ENCODE measurements around the gene KLB. TPM values are rescaled to one million over a fixed set of nuclear protein-coding genes. Genes with fewer than 3 reads are reported as not detected.
"Not testable (repeated sequence)": the region's sequence is repeated elsewhere in the genome, so short reads cannot be mapped to it uniquely, and the experiment has no call there.

The KLB gene
- total RNA-seq, 1 donor from 2014 or later: 0.30 TPM

GRCh38 chr4:39455486-39455885 is 48.8 kb downstream of the KLB start:
- ATAC-seq: no peak
- intact Hi-C loops (cut with DNase I): loop anchor here (5.0 kb wide), 2 partner anchors 72 to 602 kb away; partner anchors contain the start of genes N4BP2 and UGDH
- no peak for DNase-seq (ENCODE audit: missing footprints)

GRCh38 chr4:39456946-39457763 is 50.4 kb downstream of the KLB start:
- intact Hi-C loops (cut with DNase I): loop anchor here (5.0 kb wide), 2 partner anchors 70 to 600 kb away; partner anchors contain the start of genes N4BP2 and UGDH
- ATAC-seq: no peak
- no peak for DNase-seq (ENCODE audit: missing footprints)

DNA sequence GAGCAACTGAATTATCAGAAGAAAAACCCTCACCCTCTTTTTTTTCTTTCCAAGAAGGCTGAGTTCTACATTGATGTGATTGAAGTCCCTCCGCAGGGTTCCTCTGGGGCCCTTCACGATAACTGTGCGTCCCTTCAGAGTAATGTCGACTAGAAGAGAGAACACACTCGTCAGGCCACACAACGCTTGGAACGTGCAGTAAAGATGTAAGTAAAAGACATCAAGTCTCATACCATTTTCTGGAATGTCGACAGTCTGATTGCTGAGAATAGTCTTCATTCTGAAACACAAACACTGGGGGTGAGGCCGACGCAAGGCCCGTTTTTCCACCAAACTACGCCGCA is 51.4 kb downstream of the KLB start:
- intact Hi-C loops (cut with DNase I): loop anchor here (2.0 to 5.0 kb wide), 4 partner anchors 69 to 599 kb away; partner anchors contain the start of genes N4BP2, PDS5A, SMIM14 and UGDH
- ATAC-seq; DNase-seq (ENCODE audit: missing footprints): not testable (repeated sequence)

DNA sequence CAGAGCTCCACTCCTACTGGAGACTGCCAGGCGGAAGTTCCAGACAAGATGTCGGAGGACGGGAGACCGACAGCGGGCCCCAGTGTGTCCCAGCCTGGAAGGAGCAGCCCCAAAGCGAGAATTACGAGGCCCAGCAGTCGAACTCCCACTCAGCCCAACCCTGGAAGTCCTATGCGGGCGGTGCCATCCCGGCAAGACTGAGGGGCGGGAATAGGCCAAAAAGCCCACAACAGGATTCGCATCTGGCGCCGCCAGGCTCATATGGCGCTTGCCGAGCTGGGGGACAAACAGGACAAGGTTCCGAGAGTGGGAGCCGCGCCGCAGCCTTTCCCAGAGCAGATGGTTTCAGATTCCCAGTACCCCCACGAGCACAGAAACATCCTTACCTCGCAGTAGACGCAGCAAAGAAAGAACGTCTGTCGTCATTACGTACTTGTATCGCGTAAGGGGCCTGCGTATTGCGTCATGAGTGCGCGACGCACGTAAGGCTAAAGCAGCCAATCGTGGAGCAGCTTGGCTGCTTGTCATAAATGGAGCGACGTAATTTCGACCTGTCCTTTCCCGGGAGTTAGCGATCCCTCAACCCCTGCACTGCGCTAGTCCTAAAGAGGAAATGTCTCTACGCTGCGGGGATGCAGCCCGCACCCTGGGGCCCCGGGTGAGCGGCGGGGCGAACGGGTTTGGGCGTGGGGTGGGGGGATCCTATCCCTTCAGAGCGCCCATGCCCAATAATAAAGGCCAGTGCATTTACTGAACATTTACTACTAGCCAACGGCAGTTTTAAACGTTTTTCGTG is 52.0 kb downstream of the KLB start, which contains the start of the genes LIAS and RPL9:
Gene LIAS (plus strand): TSS at position 552 of the 796 bp plus-strand sequence. CDS start 62 bp downstream, at position 614.
Gene RPL9 (minus strand): TSS at position 418 of the 796 bp plus-strand sequence. CDS start 483 bp downstream, outside the sequence.
- DNase-seq (ENCODE audit: missing footprints) (peak; percentile 97), ATAC-seq (peak; percentile 97)
- intact Hi-C loops (cut with DNase I): loop anchor here (2.0 to 5.0 kb wide), 4 partner anchors 69 to 599 kb away; partner anchors contain the start of genes N4BP2, PDS5A, SMIM14 and UGDH

DNA sequence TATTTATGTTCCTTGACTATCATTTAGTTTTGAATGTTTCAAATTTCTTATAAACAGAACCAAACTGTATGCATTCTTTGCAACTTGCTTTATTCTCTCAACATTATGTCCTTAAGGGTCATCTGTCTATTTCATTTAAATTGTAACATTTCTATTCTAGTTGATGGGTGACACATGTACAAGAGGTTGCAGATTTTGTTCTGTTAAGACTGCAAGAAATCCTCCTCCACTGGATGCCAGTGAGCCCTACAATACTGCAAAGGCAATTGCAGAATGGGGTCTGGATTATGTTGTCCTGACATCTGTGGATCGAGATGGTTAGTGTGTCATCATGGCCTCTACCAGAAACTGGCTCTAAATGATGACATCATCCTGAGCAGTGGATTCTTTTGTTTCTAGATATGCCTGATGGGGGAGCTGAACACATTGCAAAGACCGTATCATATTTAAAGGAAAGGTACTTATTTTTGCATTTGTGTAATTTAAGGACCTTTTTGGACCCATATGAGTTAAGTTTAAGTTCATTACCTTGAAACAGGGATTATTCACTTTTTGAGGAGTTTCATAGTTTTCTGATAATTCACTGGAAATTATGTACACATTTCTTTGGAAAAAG is 58.3 kb downstream of the KLB start:
- DNase-seq (ENCODE audit: missing footprints) (no peak), ATAC-seq (no peak)
- intact Hi-C loops (cut with DNase I): loop anchor here (5.0 kb wide), 1 partner anchor 847 kb away; no protein-coding TSS in a partner anchor

DNA sequence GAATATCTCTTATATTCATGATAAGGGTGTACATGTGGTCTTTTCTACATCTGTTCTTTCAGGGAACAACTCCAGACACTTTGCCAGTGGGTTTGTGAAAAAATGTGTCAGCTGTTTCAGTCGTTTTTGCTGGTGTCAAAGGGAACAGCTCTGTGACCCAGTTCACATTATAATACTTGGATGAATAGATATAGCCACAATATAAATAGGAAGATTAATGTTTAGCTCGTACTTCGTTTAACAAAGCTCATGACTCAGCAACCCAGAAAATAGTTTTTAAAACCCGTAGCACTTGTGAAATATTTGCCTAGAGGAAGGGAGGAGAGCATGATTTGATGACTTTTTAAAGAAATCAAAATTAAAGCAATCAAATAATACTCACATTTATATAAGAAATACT is 60.0 kb downstream of the KLB start:
- intact Hi-C loops (cut with DNase I): loop anchor here (5.0 kb wide), 1 partner anchor 846 kb away; no protein-coding TSS in a partner anchor
- ATAC-seq: no peak
- DNase-seq (ENCODE audit: missing footprints): no peak

- intact Hi-C loops (cut with DNase I): loop anchor here (5.0 kb wide), 1 partner anchor 845 kb away; no protein-coding TSS in a partner anchor
- no peak for DNase-seq (ENCODE audit: missing footprints)
- ATAC-seq: no peak
Measured at GRCh38 chr4:39467464-39467863, 60.7 kb downstream of the KLB start.

DNA sequence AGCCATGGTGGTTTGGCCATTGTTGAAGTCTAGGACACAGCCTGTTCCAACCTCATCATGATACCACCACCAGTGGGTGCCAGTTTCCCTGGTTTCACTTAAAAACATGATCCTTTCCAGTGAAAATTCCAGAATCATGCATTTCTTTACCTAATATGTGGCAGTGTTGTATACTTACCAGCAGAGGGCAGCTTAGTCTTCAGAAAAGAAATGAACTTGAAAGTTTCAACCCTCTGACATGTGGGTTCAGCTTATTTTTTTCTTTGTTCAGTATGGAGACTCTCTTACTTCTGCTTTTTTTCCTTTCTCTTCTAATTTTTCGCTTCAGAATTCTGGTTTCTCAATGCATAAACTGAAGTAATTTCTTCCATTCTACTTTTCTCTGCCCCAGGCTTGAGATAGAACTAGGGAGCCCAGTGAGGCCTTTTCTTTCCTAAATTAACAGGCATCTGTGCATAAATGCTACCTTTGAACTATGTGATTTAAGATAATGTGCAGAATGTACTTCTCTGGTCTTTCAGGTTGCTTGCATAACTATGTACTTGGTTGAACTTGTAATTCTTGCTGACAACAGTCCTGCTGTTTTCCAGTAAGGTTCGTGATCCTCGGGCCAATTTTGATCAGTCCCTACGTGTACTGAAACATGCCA is 62.8 kb downstream of the KLB start:
- DNase-seq (ENCODE audit: missing footprints) (no peak), ATAC-seq (peak; percentile 80)
- intact Hi-C loops (cut with DNase I): loop anchor here (1.0 to 5.0 kb wide), 2 partner anchors 508 to 843 kb away; partner anchors contain the start of gene PDS5A

DNA sequence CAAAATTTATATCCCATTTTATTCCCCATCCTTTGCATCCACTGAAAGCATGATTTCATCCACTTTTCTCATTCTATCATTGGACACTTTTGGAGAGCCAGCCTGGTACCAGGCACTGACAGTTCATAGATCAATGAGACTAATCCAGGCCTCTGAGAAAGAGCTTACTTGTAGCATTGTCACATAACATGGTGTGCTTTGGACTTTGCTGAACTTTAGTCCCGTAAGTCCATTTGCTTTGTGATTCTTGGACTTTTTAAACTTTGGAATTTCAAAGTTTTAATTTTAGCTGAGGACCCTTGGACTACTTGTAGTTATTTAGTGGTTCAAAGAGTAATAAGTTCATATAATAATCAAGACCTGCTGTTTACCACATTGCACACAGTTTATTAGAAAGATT is 63.7 kb downstream of the KLB start:
- no peak for ATAC-seq
- DNase-seq (ENCODE audit: missing footprints): no peak
- intact Hi-C loops (cut with DNase I): no loop called here

DNA sequence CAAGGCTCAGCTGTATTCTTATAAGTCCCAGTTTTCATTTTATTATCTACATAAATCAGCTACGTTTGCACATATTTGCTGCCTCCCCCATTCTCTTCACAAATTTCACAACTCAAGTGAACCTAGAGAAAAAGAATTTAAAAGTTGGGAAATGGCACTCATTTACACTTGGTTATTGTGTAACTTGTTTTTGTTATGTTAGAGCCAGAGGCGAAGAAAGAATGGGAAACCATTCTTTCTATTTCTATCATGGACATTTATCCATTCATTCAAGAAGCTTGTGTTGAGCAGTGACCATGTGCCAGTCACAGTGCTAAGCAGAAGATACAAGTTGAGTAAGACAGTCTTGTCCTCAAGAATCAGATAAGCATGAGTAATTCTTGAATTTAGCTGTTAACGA is 65.7 kb downstream of the KLB start:
- intact Hi-C loops (cut with DNase I): no loop called here
- DNase-seq (ENCODE audit: missing footprints): no peak
- no peak for ATAC-seq

DNA sequence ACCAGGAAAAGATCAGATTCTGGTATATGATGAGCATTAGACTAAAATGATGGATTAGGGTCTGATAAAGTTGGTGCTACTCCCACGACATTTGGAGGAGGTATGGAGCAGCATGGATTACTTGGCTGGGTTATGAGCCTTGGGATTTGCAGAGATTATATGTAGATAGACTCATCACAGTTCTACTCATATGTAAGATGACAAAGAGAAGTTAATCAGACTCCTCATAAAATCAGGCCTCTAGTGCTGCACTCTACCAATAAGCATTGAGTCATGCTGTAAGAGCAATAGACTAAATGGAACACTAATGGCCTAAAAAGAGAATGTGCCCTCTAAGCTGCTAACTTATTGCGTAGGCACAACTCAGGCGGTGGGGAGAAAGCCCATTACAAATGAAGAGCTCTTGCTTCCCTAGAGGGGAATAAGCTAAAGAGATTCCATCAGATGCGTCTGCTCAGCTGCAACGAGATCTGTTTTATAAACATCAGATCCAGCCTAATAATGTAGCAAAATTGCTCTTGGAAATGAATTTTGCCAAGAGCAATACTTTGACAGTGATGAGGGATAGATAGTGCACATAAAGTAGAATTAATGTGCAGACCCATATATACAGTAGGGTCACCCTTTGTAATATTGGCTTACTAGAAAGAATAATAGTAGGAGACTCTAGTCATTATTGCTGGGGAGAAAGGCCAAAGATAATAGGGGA is 69.6 kb downstream of the KLB start:
- ATAC-seq: no peak
- intact Hi-C loops (cut with DNase I): no loop called here

DNA sequence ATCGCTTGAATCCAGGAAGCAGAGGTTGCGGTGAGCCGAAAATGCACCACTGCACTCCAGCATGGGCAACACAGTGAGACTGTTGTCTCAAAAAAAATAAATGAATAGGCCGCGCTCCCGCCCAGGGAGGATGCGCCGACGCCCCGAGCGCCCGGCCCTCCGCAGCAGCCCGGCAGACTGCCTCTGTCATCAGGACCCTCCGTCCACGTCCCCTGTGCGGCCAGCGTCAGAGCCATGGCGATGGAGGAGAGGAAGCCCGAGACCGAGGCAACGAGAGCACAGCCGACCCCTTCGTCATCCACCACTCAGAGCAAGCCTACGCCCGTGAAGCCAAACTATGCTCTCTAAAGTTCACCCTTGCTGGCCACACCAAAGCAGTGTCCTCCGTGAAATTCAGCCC is 73.5 kb downstream of the KLB start:
- DNase-seq (ENCODE audit: missing footprints): no peak
- no peak for ATAC-seq
- intact Hi-C loops (cut with DNase I): no loop called here

More for the DNA sequence above, 69.6 kb downstream of the KLB start:
- no peak for DNase-seq (ENCODE audit: missing footprints)

GRCh38 chr4:39480902-39481695 is 74.4 kb downstream of the KLB start:
- intact Hi-C loops (cut with DNase I): no loop called here
- ATAC-seq (no peak), DNase-seq (ENCODE audit: missing footprints) (no peak)

- intact Hi-C loops (cut with DNase I): no loop called here
- DNase-seq (ENCODE audit: missing footprints): no peak
- ATAC-seq: no peak
Measured at GRCh38 chr4:39484582-39485272, 78.0 kb downstream of the KLB start.

GRCh38 chr4:39486221-39486804 is 79.6 kb downstream of the KLB start:
- no peak for DNase-seq (ENCODE audit: missing footprints)

DNA sequence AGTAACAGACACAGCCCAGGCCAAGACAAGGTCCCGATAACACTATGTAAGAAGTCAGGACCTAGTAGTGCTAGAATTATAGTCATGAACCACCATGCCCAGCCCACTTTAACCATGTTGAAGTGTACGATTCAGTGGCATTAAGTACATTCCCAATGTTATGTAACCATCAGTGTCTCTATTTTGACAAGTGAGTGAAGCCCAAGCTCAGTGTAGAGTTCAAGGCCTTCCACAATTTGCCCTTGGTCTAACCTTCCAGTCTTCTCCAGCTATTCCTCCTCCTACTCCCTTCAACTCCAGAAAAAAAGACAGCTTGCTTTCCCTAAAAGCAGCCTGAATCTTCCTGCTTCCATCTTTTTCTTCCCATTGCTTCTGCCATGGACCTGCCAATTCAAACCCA is 83.6 kb downstream of the KLB start:
- DNase-seq (ENCODE audit: missing footprints) (no peak), ATAC-seq (no peak)
- intact Hi-C loops (cut with DNase I): no loop called here

More at GRCh38 chr4:39486221-39486804, 79.6 kb downstream of the KLB start:
- intact Hi-C loops (cut with DNase I): no loop called here
- no peak for ATAC-seq

All from Right ventricle myocardium inferior (tissue), 1 donor.